HG03457 (cell line): Measurements from ENCODE around the gene OCSTAMP.

Experiments
- ATAC-seq: cut with Tn5 transposase; IDR thresholded peaks from one replicate; pipeline ENCODE4 v1.9.1; 2021; ENCODE audit warnings: moderate number of reproducible peaks; ENCODE audit not compliant: unreplicated experiment

Gene OCSTAMP

GRCh38 chr20:46554828-46555227 is 4.4 kb upstream of the OCSTAMP start:
- no peak for ATAC-seq

GRCh38 chr20:46553926-46554325 is 3.5 kb upstream of the OCSTAMP start:
- ATAC-seq: no peak

GRCh38 chr20:46552460-46553420 is 2.3 kb upstream of the OCSTAMP start:
- ATAC-seq: peak; percentile 60

GRCh38 chr20:46551522-46552381 is 1.3 kb upstream of the OCSTAMP start:
- no peak for ATAC-seq

- ATAC-seq: no peak
Observed at GRCh38 chr20:46549188-46549972, 1.1 kb downstream of the OCSTAMP start.

- ATAC-seq: no peak
Observed at GRCh38 chr20:46548688-46549087, 1.8 kb downstream of the OCSTAMP start.

- ATAC-seq: no peak
Observed at GRCh38 chr20:46547995-46548394, 2.5 kb downstream of the OCSTAMP start.

- ATAC-seq: no peak
Observed at GRCh38 chr20:46546936-46547335, 3.5 kb downstream of the OCSTAMP start.

GRCh38 chr20:46546298-46546697 is 4.2 kb downstream of the OCSTAMP start:
- ATAC-seq: no peak

GRCh38 chr20:46545827-46546138 is 4.7 kb downstream of the OCSTAMP start:
- ATAC-seq: no peak

GRCh38 chr20:46545077-46545826 is 5.2 kb downstream of the OCSTAMP start:
- no peak for ATAC-seq

- no peak for ATAC-seq
Observed at GRCh38 chr20:46544576-46544975, 5.9 kb downstream of the OCSTAMP start.

- ATAC-seq: no peak
Observed at GRCh38 chr20:46543959-46544358, 6.5 kb downstream of the OCSTAMP start.

GRCh38 chr20:46543033-46543432 is 7.4 kb downstream of the OCSTAMP start:
- ATAC-seq: no peak

GRCh38 chr20:46541229-46541935 is 9.1 kb downstream of the OCSTAMP start:
- no peak for ATAC-seq

GRCh38 chr20:46539113-46539512 is 11.3 kb downstream of the OCSTAMP start:
- no peak for ATAC-seq

GRCh38 chr20:46530640-46531039 is 19.8 kb downstream of the OCSTAMP start:
- ATAC-seq: no peak

GRCh38 chr20:46523696-46524328 is 26.6 kb downstream of the OCSTAMP start:
- no peak for ATAC-seq

- ATAC-seq: no peak
Observed at GRCh38 chr20:46523108-46523507, 27.3 kb downstream of the OCSTAMP start.
